Fibroblast of lung (primary cell): ENCODE measurements around the gene SULT4A1. TPM values are rescaled to one million over a fixed set of nuclear protein-coding genes. Genes with fewer than 3 reads are reported as not detected.

Experiments
- DNase-seq, 2 donors: peaks; one replicate each; pipeline versions ENCODE4 v3.0.0 to v3.0.0-alpha.2; 2010; ENCODE audit warnings: low read depth in 2 of 2
- H2AFZ ChIP-seq: 2 replicates; pipeline ENCODE4 v1.5.1; 2012; ENCODE audit warnings: low read length, control low read depth, inconsistent platforms
- H3K27ac ChIP-seq: 2 replicates; pipeline ENCODE4 v1.5.1; 2011; ENCODE audit warnings: low read length, control low read depth; ENCODE audit not compliant: insufficient read depth
- H3K27me3 ChIP-seq: 2 replicates; pipeline ENCODE4 v1.5.1; 2011; ENCODE audit warnings: mild to moderate bottlenecking, low read length; ENCODE audit not compliant: control insufficient read depth, insufficient read depth
- H3K36me3 ChIP-seq: 2 replicates; pipeline ENCODE4 v1.5.1; 2011; ENCODE audit warnings: low read length; ENCODE audit not compliant: control insufficient read depth, insufficient read depth
- H3K4me1 ChIP-seq: 2 replicates; pipeline ENCODE4 v1.5.1; 2011; ENCODE audit warnings: low read length; ENCODE audit not compliant: control insufficient read depth, insufficient read depth; ENCODE audit errors: extremely low read depth
- H3K4me2 ChIP-seq: 2 replicates; pipeline ENCODE4 v1.5.1; 2011; ENCODE audit warnings: low read length, control low read depth; ENCODE audit not compliant: insufficient read depth; ENCODE audit errors: extremely low read depth
- H3K4me3 ChIP-seq, 4 experiments: fragments of 200-600 bp in 1 of 4; sonication (generic) in 1 of 4; replicated peaks in 1 of 4; 2 replicates each; pipeline ENCODE4 v1.5.1; 2011 to 2016; ENCODE audit warnings: low read length in 4 of 4, low read depth in 3 of 4, mild to moderate bottlenecking in 3 of 4, control low read depth in 2 of 4, inconsistent platforms in 1 of 4, mixed read lengths in 1 of 4; ENCODE audit not compliant: insufficient read depth in 1 of 4; ENCODE audit errors: control extremely low read depth in 1 of 4
- H3K79me2 ChIP-seq: 2 replicates; pipeline ENCODE4 v1.5.1; 2012; ENCODE audit warnings: mild to moderate bottlenecking, low read length, inconsistent platforms; ENCODE audit not compliant: control insufficient read depth, insufficient read depth
- H3K9ac ChIP-seq: 2 replicates; pipeline ENCODE4 v1.5.1; 2011; ENCODE audit warnings: mild to moderate bottlenecking, low read length, control low read depth; ENCODE audit not compliant: insufficient read depth
- H3K9me3 ChIP-seq: 2 replicates; pipeline ENCODE4 v1.5.1; 2012; ENCODE audit warnings: low read depth, low read length; ENCODE audit not compliant: control insufficient read depth, insufficient read depth
- H4K20me1 ChIP-seq: 2 replicates; pipeline ENCODE4 v1.5.1; 2011; ENCODE audit warnings: low read length; ENCODE audit not compliant: control insufficient read depth, insufficient read depth; ENCODE audit errors: extremely low read depth
- CTCF ChIP-seq, 2 donors: IDR thresholded peaks in 1 of 2; conservative IDR thresholded peaks in 1 of 2; 1 replicate in 1 of 2; 2 replicates in 1 of 2; pipeline ENCODE4 v1.5.1; 2011 to 2012; ENCODE audit warnings: low read length in 2 of 2, control low read depth in 1 of 2, inconsistent platforms in 1 of 2, low read depth in 1 of 2, mild to moderate bottlenecking in 1 of 2
- EZH2 ChIP-seq: IDR thresholded peaks from 2 replicates; pipeline ENCODE4 v1.5.1; 2012; ENCODE audit warnings: low read length, control low read depth, mild to moderate bottlenecking; ENCODE audit errors: missing control alignments
- polyA plus RNA-seq, 2 donors: library from polyadenylated mRNA; depleted of rRNA in 1 of 2; stranded (reverse) in 1 of 2; unstranded in 1 of 2; fragments of >200 nt; gene quantifications; 2 replicates each; pipeline ENCODE4 v1.2.1, GENCODE V29; 2011 to 2012; ENCODE audit warnings: missing spikeins in 1 of 2
- total RNA-seq: library from RNA; depleted of rRNA; stranded (reverse); fragments of >200 nt; gene quantifications from 2 replicates; pipeline ENCODE4 v1.2.1, GENCODE V29; 2014

SULT4A1 gene
- total and polyA plus RNA-seq, 2 donors (not counting 1 experiment from before 2014, with no cell fraction given), result 0.16 to 0.50 TPM

GRCh38 chr22:43843783-43844530 is 18.4 kb downstream of the SULT4A1 start:
- Histone ChIP-seq H3K9me3 (no peaks in the 10 kb centered on the region), H3K27ac (no peak overlapping the region), H3K4me3 (no peak overlapping the region), H3K36me3 (no peaks in the 10 kb centered on the region), H4K20me1 (no peaks in the 10 kb centered on the region), H3K79me2 (no peaks in the 10 kb centered on the region), H3K4me2 (no peak overlapping the region), H3K27me3 (peaks cover 2% of the 10 kb centered on the region), H3K9ac (no peak overlapping the region), H2AFZ (no peak overlapping the region), H3K4me1 (no peaks in the 10 kb centered on the region)
- TF ChIP-seq CTCF (conservative IDR thresholded peaks at IDR 0.05 in 1 of 2, IDR thresholded peaks at IDR 0.05 in 1 of 2; ENCODE audit: low read depth in 1 of 2, low read length in 2 of 2) (no peak), EZH2 (no peak)
- no peak for DNase-seq

- Histone ChIP-seq H3K36me3 (no peaks in the 10 kb centered on the region), H3K4me3 (no peak overlapping the region), H3K79me2 (no peaks in the 10 kb centered on the region), H3K9me3 (no peaks in the 10 kb centered on the region), H3K27me3 (peaks cover 2% of the 10 kb centered on the region), H4K20me1 (no peaks in the 10 kb centered on the region), H2AFZ (no peak overlapping the region), H3K27ac (no peak overlapping the region), H3K9ac (no peak overlapping the region), H3K4me1 (no peaks in the 10 kb centered on the region), H3K4me2 (no peak overlapping the region)
- no peak for TF ChIP-seq EZH2
- no peak for TF ChIP-seq CTCF (conservative IDR thresholded peaks at IDR 0.05 in 1 of 2, IDR thresholded peaks at IDR 0.05 in 1 of 2; ENCODE audit: low read depth in 1 of 2, low read length in 2 of 2)
- DNase-seq, result no peak
Observed at GRCh38 chr22:43841742-43842141, 20.6 kb downstream of the SULT4A1 start.

GRCh38 chr22:43840851-43841250 is 21.5 kb downstream of the SULT4A1 start:
- no peak for TF ChIP-seq CTCF (conservative IDR thresholded peaks at IDR 0.05 in 1 of 2, IDR thresholded peaks at IDR 0.05 in 1 of 2; ENCODE audit: low read depth in 1 of 2, low read length in 2 of 2)
- no peak for TF ChIP-seq EZH2

More at GRCh38 chr22:43840851-43841250, 21.5 kb downstream of the SULT4A1 start:
- no peaks in the 10 kb centered on the region for H4K20me1 ChIP-seq
- H3K9ac ChIP-seq, result no peak overlapping the region
- H3K79me2 ChIP-seq, result no peaks in the 10 kb centered on the region
- no peak overlapping the region for H3K4me2 ChIP-seq
- H3K4me3 ChIP-seq, result no peak overlapping the region
- no peaks in the 10 kb centered on the region for H3K36me3 ChIP-seq
- no peaks in the 10 kb centered on the region for H3K27me3 ChIP-seq
- no peaks in the 10 kb centered on the region for H3K9me3 ChIP-seq
- no peaks in the 10 kb centered on the region for H3K4me1 ChIP-seq
- no peak overlapping the region for H2AFZ ChIP-seq
- DNase-seq, result no peak
- no peak overlapping the region for H3K27ac ChIP-seq
